ENCODE results near the gene THOC3.

GRCh38 chr5:175920231-175920811 is 47.8 kb downstream of the THOC3 start:
- TF ChIP-seq GLIS3 (CRISPR knock-in tag; IDR thresholded peaks at IDR 0.05) (no peak), RARB (CRISPR knock-in tag; IDR thresholded peaks at IDR 0.05) (no peak), CSDC2 (CRISPR knock-in tag; IDR thresholded peaks at IDR 0.05) (no peak), TCF4 (CRISPR knock-in tag; IDR thresholded peaks at IDR 0.05; ENCODE audit: borderline replicate concordance) (no peak), TSHZ2 (CRISPR knock-in tag; IDR thresholded peaks at IDR 0.05) (no peak), OSR1 (CRISPR knock-in tag; IDR thresholded peaks at IDR 0.05) (no peak), CREB5 (CRISPR knock-in tag; IDR thresholded peaks at IDR 0.05; ENCODE audit: low read depth) (no peak), POU6F1 (CRISPR knock-in tag; IDR thresholded peaks at IDR 0.05; ENCODE audit: borderline replicate concordance, low read depth) (no peak)
